Brain microvascular endothelial cell (primary cell): ENCODE measurements around the gene JMJD1C.
A peak's percentile ranks its signal among the peaks of the same experiment; 100 is the strongest.

Experiments
- DNase-seq: peaks from one replicate; pipeline ENCODE4 v3.0.0-alpha.2; 2020
- H3K27ac ChIP-seq: fragments of 250-450 bp; sonication (Bioruptor Pico); 2 replicates; pipeline ENCODE4 v1.5.1; 2020; ENCODE audit warnings: mild to moderate bottlenecking, moderate library complexity
- H3K27me3 ChIP-seq: fragments of 250-450 bp; sonication (Bioruptor Pico); replicated peaks from 2 replicates; pipeline ENCODE4 v1.5.1; 2020; ENCODE audit warnings: mild to moderate bottlenecking
- H3K36me3 ChIP-seq: fragments of 250-450 bp; sonication (Bioruptor Pico); replicated peaks from 2 replicates; pipeline ENCODE4 v1.5.1; 2020; ENCODE audit warnings: mild to moderate bottlenecking
- H3K4me3 ChIP-seq: 2 replicates; pipeline ENCODE4 v1.5.1; 2011; ENCODE audit warnings: low read depth, mild to moderate bottlenecking, control low read depth, low read length, moderate library complexity
- in situ Hi-C: cut with HindIII; loops from 2 replicates; pipeline ENCODE4 v1.10.0; 2017; ENCODE audit warnings: low sequenced_read_pairs, low pct_ligation_motif_present
- TF ChIP-seq, protein P1 (sequence below): IDR thresholded peaks from 2 replicates; pipeline ENCODE4 v1.5.1; 2011; ENCODE audit warnings: low read depth, mild to moderate bottlenecking, moderate library complexity, low read length, control low read depth, inconsistent platforms; ENCODE audit errors: missing control alignments

Gene JMJD1C

DNA sequence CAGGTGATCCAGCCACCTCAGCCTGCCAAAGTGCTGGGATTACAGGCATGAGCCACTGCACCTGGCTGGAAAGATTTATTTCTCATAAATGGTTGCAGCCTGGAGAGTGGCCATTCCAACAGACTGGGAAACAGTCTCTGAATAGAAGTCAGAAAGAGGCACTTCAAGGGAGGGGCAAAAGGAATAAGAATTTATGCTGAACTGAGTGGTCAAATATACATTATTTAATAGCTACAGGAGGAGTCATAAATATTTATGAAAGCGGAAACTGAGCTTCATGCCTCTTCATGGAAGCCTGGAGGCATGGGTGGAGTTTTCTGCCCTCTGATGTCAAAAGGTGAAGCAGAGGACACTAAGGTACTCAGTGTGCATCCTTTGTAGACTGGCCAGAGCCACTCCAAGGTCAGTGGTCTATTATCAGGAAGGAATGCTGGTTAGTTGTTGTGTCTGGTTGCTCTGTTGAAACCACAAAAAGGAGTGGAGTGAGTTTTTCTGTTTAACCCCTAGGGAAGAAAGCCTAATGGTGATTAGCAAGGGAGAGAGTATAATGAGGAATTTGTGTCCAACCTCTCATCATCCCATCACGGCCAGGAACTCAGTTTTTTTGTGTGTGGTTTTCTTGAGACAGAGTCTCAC is 341.9 kb downstream of the JMJD1C start:
- no peaks in the 10 kb centered on the region for H3K27me3 ChIP-seq
- H3K27ac ChIP-seq: no peak overlapping the region
- no peaks in the 10 kb centered on the region for H3K36me3 ChIP-seq
- DNase-seq: no peak
- TF ChIP-seq, protein P1, sequence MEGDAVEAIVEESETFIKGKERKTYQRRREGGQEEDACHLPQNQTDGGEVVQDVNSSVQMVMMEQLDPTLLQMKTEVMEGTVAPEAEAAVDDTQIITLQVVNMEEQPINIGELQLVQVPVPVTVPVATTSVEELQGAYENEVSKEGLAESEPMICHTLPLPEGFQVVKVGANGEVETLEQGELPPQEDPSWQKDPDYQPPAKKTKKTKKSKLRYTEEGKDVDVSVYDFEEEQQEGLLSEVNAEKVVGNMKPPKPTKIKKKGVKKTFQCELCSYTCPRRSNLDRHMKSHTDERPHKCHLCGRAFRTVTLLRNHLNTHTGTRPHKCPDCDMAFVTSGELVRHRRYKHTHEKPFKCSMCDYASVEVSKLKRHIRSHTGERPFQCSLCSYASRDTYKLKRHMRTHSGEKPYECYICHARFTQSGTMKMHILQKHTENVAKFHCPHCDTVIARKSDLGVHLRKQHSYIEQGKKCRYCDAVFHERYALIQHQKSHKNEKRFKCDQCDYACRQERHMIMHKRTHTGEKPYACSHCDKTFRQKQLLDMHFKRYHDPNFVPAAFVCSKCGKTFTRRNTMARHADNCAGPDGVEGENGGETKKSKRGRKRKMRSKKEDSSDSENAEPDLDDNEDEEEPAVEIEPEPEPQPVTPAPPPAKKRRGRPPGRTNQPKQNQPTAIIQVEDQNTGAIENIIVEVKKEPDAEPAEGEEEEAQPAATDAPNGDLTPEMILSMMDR: no peak
- in situ Hi-C loops: loop anchor here (25.0 kb wide), 1 partner anchor 537 kb away; no protein-coding TSS in a partner anchor
- no peak overlapping the region for H3K4me3 ChIP-seq

DNA sequence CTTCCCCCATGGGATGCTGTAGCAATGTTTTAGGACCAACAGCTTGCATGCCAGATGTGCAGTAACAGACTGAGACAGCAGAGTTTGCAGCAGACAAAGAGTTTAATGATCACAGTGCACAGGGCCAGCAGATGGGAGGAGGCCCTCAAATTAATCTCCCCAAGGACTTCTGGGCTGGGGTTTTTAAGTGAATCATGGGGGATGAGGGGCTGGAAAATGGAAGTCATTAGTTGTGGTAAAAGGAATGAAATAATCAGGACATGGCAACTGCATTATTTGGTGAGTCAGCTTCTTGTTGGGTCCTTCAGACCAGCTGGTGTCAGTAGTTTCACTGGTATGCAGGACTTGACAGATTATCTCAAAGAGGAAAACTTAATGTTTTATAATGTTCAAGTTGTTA is 345.2 kb downstream of the JMJD1C start:
- Histone ChIP-seq H3K36me3 (no peaks in the 10 kb centered on the region), H3K27me3 (no peaks in the 10 kb centered on the region), H3K4me3 (no peak overlapping the region), H3K27ac (no peak overlapping the region)
- TF ChIP-seq, protein P1: no peak
- DNase-seq: peak; percentile 51
- in situ Hi-C loops: loop anchor here (25.0 kb wide), 1 partner anchor 533 kb away; no protein-coding TSS in a partner anchor

DNA sequence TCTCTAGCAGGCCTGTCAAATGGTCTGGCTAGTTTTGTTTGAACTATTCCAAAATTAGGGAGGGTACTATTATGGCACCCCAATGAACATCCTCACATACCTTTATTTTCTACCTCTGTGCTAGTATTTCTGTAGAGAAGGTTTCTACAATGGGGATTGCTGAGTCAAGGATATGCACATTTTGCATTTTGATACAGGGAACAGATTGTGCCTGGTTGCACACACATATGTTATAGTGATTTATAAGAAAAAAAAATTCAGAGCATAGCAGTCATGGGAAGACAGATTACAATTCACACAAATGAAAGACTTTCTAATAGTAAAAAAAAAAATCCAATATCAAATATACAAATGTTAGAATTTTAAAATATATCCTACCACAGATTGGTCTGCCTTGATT is 346.7 kb downstream of the JMJD1C start:
- DNase-seq: no peak
- TF ChIP-seq, protein P1: no peak
- in situ Hi-C loops: loop anchor here (25.0 kb wide), 1 partner anchor 532 kb away; no protein-coding TSS in a partner anchor
- Histone ChIP-seq H3K36me3 (no peaks in the 10 kb centered on the region), H3K27me3 (no peaks in the 10 kb centered on the region), H3K4me3 (no peak overlapping the region), H3K27ac (no peak overlapping the region)
